Mucosa of stomach (tissue), 1 donor: ENCODE measurements around the gene ST3GAL6.

Experiments
- H3K27me3 ChIP-seq: one replicate; pipeline ENCODE4 v1.7.0; 2013; ENCODE audit warnings: mild to moderate bottlenecking, low read length; ENCODE audit not compliant: control insufficient read depth, insufficient read depth
- H3K36me3 ChIP-seq: one replicate; pipeline ENCODE4 v1.7.0; 2013; ENCODE audit warnings: low read length; ENCODE audit not compliant: control insufficient read depth, insufficient read depth
- H3K4me1 ChIP-seq: one replicate; pipeline ENCODE4 v1.7.0; 2013; ENCODE audit warnings: mild to moderate bottlenecking, low read length; ENCODE audit not compliant: control insufficient read depth, insufficient read depth
- H3K4me3 ChIP-seq: one replicate; pipeline ENCODE4 v1.7.0; 2013; ENCODE audit warnings: low read length
- H3K9ac ChIP-seq: one replicate; pipeline ENCODE4 v1.7.0; 2013; ENCODE audit warnings: mild to moderate bottlenecking, low read length, moderate library complexity
- H3K9me3 ChIP-seq: one replicate; pipeline ENCODE4 v1.7.0; 2013; ENCODE audit warnings: mild to moderate bottlenecking, low read length, moderate library complexity; ENCODE audit not compliant: control insufficient read depth
- donor health status: Pancreatic carcinoma.

ST3GAL6 gene, protein sequence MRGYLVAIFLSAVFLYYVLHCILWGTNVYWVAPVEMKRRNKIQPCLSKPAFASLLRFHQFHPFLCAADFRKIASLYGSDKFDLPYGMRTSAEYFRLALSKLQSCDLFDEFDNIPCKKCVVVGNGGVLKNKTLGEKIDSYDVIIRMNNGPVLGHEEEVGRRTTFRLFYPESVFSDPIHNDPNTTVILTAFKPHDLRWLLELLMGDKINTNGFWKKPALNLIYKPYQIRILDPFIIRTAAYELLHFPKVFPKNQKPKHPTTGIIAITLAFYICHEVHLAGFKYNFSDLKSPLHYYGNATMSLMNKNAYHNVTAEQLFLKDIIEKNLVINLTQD

DNA sequence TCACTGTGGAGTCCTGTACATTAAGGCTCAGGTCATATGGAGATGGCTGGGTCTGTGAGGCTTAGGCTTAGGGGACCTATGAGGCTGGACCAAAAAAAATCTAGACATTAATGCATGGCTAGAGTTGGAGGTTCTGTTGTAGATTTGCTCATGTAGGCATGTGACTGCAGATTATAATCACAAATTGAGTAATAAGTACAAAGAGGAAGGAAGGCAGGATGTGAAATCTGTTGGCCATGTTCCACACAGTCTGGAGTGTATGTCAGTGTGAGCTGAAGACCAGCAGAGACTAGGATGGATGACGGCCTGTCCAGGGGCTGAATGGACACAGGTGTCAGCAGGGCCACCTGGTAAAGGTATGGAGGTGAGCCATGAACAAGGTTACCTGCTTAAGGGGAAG lies at the start of gene ST3GAL6:
TSS of gene ST3GAL6 (plus strand) at position 265 of the 400 bp plus-strand sequence. CDS start 5,101 bp downstream, outside the sequence.
- Histone ChIP-seq H3K9ac (no peak within 1 kb of the TSS), H3K9me3 (no peaks in the 10 kb centered on the region), H3K4me1 (no peaks in the 10 kb centered on the region), H3K4me3 (no peak within 1 kb of the TSS), H3K36me3 (no peaks in the 10 kb centered on the region), H3K27me3 (no peaks in the 10 kb centered on the region)

DNA sequence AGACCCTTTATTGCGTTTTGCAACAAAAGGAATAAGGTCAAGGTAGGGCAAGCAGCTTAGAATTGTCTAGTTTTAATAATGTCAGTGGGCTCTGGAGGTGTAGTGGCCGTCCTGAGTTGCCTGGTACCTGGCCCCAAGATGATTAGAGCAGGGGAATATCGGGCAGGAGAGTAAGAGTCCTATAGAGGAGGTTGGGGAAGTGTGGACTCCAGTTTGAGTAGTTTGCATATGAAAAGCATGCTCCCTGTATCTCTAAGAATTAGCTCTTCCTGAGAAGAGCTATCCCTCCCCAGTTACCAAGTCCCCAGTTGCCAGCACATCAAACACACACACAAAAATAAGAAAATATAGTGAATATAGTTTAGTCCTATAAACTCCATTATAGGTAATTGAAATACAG lies 49.2 kb upstream of the ST3GAL6 start:
- H3K36me3 ChIP-seq = no peaks in the 10 kb centered on the region
- H3K4me3 ChIP-seq = no peak overlapping the region
- H3K9ac ChIP-seq = no peak overlapping the region
- H3K9me3 ChIP-seq = no peaks in the 10 kb centered on the region
- H3K4me1 ChIP-seq = peaks cover 9% of the 10 kb centered on the region
- H3K27me3 ChIP-seq = no peaks in the 10 kb centered on the region

DNA sequence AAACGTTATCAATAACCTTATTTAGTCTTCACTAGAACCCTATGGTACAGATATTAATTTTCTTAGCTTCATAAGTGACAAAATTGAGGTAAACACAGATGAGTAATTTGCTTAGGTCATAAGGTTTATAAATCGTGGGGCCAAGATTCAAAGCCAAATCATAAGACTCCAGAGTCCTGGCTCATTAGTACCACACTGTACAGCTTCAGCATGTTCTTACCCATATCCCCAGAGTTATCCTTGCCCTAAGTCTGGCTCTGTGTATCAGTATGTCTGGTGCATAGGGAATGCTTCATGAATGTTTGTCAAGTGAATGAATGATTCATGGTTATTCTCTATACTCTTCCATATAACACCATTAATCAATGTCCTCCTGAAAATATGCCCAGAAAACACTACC lies 45.6 kb upstream of the ST3GAL6 start:
- Histone ChIP-seq H3K4me1 (peaks cover 9% of the 10 kb centered on the region), H3K27me3 (no peaks in the 10 kb centered on the region), H3K36me3 (no peaks in the 10 kb centered on the region)

DNA sequence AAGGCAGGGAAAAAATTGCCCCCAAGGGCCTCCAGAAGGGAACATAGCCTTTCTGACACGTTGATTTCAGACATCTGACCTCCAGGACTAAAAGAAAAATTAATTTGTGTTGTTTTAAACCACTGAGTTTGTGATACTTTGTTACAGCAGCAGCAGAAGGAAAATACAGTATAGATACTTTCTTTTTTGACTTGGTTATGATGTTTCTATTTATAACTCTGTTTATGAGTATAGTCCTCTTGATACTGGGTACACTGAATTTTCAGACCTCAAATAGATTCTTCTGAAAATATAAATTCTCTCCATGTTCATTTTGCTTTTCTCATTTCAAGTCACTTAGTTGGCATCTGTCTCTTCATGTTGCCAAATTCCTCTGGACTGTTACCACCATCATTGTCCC lies 44.4 kb upstream of the ST3GAL6 start:
- Histone ChIP-seq H3K27me3 (no peaks in the 10 kb centered on the region), H3K36me3 (no peaks in the 10 kb centered on the region), H3K9me3 (no peaks in the 10 kb centered on the region), H3K4me1 (peaks cover 8% of the 10 kb centered on the region), H3K4me3 (no peak overlapping the region), H3K9ac (no peak overlapping the region)

More for the DNA sequence above, 45.6 kb upstream of the ST3GAL6 start:
- no peak overlapping the region for H3K9ac ChIP-seq
- no peak overlapping the region for H3K4me3 ChIP-seq
- H3K9me3 ChIP-seq = no peaks in the 10 kb centered on the region

DNA sequence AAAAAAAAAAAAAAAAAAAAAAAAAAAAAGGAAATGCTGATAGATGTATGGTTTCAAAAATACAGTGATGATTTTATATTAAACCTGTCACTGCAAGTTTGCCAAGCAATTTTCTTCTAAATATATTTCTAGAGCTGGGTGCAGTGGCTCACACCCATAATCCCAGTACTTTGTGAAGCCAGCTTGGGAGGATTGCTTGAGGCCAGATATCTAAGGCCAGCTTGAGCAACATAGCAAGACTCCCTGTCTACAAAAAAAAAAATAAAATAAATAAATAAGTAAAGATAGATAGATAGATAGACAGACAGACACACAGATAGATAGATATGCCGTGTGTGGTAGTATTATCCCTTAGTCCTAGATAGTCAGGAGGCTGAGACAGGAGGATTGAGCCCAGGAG lies 41.4 kb upstream of the ST3GAL6 start:
- Histone ChIP-seq H3K36me3 (no peaks in the 10 kb centered on the region), H3K4me3 (no peak overlapping the region), H3K4me1 (peaks cover 4% of the 10 kb centered on the region), H3K9ac (no peak overlapping the region), H3K27me3 (no peaks in the 10 kb centered on the region), H3K9me3 (no peaks in the 10 kb centered on the region)

DNA sequence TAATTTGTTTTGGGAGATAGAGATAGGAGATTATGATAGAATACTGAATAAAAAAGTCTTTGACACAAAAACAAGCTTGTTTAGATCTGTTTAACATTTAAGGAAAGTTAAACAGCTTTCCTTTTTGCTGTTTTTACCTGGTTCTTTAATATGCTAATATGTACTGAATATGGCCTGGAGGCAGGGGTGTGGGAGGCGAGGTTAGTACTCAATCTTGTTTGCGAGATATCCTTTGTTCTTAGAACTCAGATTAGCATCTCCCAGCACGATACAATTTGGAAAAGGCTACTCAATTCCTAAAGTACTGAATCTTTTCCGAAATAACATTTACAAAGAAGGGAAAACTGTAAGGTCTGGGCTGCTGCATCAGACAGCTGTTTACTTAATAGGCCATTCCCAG lies 40.8 kb upstream of the ST3GAL6 start:
- Histone ChIP-seq H3K4me1 (peaks cover 1% of the 10 kb centered on the region), H3K9ac (no peak overlapping the region), H3K27me3 (no peaks in the 10 kb centered on the region), H3K4me3 (no peak overlapping the region), H3K36me3 (no peaks in the 10 kb centered on the region), H3K9me3 (no peaks in the 10 kb centered on the region)

DNA sequence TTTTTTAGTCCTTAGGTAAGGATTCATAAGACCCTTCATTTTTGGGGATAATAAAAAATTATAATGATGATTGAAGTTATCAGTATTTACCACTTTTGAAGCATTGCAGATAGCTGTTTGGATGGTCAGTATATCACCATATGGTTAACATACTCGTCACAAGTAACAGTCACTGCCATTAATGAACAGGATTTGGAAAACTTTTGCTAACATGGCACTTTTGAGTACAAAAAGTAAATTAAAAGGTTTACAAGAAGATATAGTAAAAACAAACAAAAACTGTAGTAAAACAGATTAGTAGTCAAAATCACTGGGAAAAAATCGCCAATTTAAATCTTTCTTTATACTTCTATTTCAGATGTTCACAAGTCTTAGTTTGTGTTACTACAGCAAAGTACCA lies 37.8 kb upstream of the ST3GAL6 start:
- H3K4me3 ChIP-seq = no peak overlapping the region
- no peaks in the 10 kb centered on the region for H3K4me1 ChIP-seq
- H3K9me3 ChIP-seq = no peaks in the 10 kb centered on the region
- no peaks in the 10 kb centered on the region for H3K36me3 ChIP-seq
- no peak overlapping the region for H3K9ac ChIP-seq
- no peaks in the 10 kb centered on the region for H3K27me3 ChIP-seq

DNA sequence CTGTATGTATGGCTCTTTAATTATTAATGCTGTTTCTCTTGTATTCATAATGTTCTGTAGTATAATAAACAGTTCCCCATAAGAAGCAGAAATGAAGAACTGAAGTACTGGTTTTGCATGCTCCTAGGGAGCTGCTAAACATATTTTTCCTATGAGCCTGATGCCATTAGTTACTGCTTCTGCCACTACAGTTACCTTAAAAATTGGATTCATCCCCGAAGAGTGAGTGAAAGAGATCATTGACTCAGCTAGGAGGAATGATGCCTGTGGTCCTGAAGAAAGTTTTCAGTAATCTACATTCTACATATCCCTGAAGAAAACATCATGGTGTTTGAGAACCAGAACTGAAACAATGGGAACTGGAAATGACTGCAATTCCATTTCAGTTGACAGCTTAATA lies 37.1 kb upstream of the ST3GAL6 start:
- Histone ChIP-seq H3K4me3 (no peak overlapping the region), H3K36me3 (no peaks in the 10 kb centered on the region), H3K9ac (no peak overlapping the region), H3K9me3 (no peaks in the 10 kb centered on the region), H3K27me3 (no peaks in the 10 kb centered on the region), H3K4me1 (no peaks in the 10 kb centered on the region)

DNA sequence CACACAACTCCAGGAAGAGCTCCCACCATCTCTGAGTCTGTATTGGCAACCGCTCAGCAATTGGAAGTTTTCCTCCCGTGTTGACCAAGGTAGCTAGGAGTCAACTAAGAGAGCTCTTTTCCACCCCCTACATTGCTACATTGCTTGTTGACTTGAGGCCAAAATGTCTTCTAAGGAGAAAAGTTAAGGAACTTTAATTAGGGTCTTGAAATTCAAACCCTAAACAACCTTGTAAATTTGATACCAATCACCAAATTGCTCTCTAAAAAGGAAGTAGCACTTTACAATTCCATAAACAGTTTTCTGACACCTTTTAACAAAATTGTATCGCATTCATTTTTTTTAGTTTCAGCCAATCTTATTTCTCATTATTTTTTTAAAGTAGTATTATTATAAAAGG lies 35.5 kb upstream of the ST3GAL6 start:
- no peaks in the 10 kb centered on the region for H3K27me3 ChIP-seq
- H3K9me3 ChIP-seq = no peaks in the 10 kb centered on the region
- H3K9ac ChIP-seq = no peak overlapping the region
- H3K36me3 ChIP-seq = no peaks in the 10 kb centered on the region
- H3K4me1 ChIP-seq = no peaks in the 10 kb centered on the region
- H3K4me3 ChIP-seq = no peak overlapping the region

DNA sequence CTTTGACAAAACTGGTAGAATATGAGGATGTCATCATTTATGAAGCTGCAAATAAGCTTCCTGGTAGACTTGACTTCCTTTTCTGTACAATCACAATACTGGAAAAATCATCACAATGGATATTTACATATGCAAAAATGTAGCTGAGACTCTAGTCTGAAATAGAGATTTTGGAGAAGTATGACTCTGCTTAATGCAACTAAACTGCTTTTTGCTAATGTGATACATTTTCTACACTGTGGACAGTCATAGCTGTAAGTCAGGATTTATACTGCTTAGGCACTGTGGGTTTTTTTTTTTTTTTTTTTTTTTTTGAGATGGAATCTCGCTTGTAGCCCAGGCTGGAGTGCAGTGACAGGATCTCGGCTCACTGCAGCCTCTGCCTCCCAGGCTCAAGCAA lies 34.5 kb upstream of the ST3GAL6 start:
- H3K36me3 ChIP-seq = no peaks in the 10 kb centered on the region
- H3K4me1 ChIP-seq = no peaks in the 10 kb centered on the region
- H3K9me3 ChIP-seq = no peaks in the 10 kb centered on the region
- peaks cover 8% of the 10 kb centered on the region for H3K27me3 ChIP-seq
- no peak overlapping the region for H3K9ac ChIP-seq
- H3K4me3 ChIP-seq = no peak overlapping the region

DNA sequence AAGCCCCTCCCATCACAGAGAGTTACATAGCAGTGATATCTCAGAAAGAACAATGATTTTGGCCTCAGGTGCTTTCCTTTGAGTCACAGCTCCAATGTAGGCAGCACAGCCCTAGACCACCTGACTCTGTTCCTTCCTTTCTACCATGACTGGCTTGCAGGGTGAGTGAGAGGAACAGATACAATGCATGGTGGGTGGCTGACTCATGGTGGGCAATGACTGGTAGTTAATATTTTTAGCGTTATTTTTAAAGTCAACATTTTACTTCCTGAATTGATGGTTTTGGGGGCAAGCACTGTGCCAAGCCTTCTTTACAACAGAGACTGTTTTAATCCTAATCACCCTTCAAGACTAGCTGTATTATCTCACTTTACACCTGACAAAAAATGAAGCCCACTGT lies 32.8 kb upstream of the ST3GAL6 start:
- Histone ChIP-seq H3K4me3 (no peak overlapping the region), H3K9me3 (no peaks in the 10 kb centered on the region), H3K36me3 (no peaks in the 10 kb centered on the region), H3K9ac (no peak overlapping the region), H3K4me1 (no peaks in the 10 kb centered on the region), H3K27me3 (peaks cover 22% of the 10 kb centered on the region)

DNA sequence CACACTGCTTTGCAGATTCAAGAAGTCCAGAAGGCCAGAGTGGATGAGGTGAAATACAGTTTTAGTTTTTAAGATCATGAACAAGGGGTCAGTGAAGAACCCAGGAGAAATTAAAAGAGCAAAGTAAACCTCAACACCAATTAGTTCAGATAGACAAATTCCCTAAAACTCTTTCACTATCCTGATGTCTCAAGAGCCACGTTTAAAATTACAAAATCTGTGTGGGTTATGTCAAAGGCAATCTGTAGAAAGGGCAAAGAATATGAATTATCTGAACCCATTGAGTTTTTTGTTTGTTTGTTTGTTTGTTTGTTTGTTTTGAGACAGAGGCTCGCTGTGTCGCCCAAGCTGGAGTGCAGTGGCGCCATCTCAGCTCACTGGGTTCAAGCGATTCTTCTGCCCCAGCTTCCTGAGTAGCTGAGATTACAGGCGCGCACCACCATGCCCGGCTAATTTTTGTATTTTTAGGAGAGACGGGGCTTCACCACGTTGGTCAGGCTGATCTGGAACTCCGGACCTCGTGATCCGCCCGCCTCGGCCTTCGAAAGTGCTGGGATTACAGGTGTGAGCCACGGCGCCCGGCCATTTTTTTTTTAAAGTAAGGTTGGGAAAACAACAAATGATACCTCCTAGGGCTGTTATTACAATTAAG lies 32.1 kb upstream of the ST3GAL6 start:
- H3K27me3 ChIP-seq = peaks cover 28% of the 10 kb centered on the region
- no peak overlapping the region for H3K4me3 ChIP-seq
- H3K9me3 ChIP-seq = no peaks in the 10 kb centered on the region
- no peaks in the 10 kb centered on the region for H3K4me1 ChIP-seq
- H3K36me3 ChIP-seq = no peaks in the 10 kb centered on the region
- no peak overlapping the region for H3K9ac ChIP-seq
